Activated B cell treated with CpG ODN at 0.5 μM for 24 hours (primary cell): ENCODE data around the gene CYBA. TPM values are rescaled to one million over a fixed set of nuclear protein-coding genes. Genes with fewer than 3 reads are reported as not detected.

Experiments
- ATAC-seq: fragments of 200-7000 bp; cut with Tn5 transposase; one replicate; pipeline ENCODE4 v1.10.0; 2021; ENCODE audit warnings: low read depth, mild to moderate bottlenecking, moderate library complexity
- CTCF ChIA-PET: fragments of 350-600 bp; sonication (Branson Sonifier 250); formaldehyde crosslinking; loops from one replicate; lab custom pipeline; 2021; ENCODE audit warnings: antibody characterized with exemption; lab: Charles Lee
- POLR2A ChIA-PET: fragments of 350-600 bp; sonication (Branson Sonifier 250); formaldehyde crosslinking; loops from one replicate; lab custom pipeline; 2021; ENCODE audit warnings: antibody characterized with exemption; lab: Charles Lee
- DNase-seq: peaks from one replicate; pipeline ENCODE4 v3.0.0; 2022
- H3K27ac Mint-ChIP-seq: one replicate; pipeline ENCODE4 v1.8.0; 2020; ENCODE audit warnings: mixed read lengths
- H3K27me3 Mint-ChIP-seq: one replicate; pipeline ENCODE4 v1.8.0; 2021; ENCODE audit warnings: mixed read lengths
- H3K36me3 Mint-ChIP-seq: one replicate; pipeline ENCODE4 v1.8.0; 2021; ENCODE audit warnings: low read depth, mixed read lengths
- H3K4me1 Mint-ChIP-seq: one replicate; pipeline ENCODE4 v1.8.0; 2021; ENCODE audit warnings: mixed read lengths
- H3K4me3 Mint-ChIP-seq: one replicate; pipeline ENCODE4 v1.8.0; 2020; ENCODE audit warnings: mild to moderate bottlenecking, mixed read lengths
- H3K9me3 Mint-ChIP-seq: one replicate; pipeline ENCODE4 v1.8.0; 2020; ENCODE audit warnings: mixed read lengths
- CTCF ChIP-seq: fragments of 200-600 bp; IDR thresholded peaks from one replicate; pipeline ENCODE4 v1.8.0; 2022; ENCODE audit warnings: antibody characterized with exemption, mild to moderate bottlenecking
- intact Hi-C: fragments of 100-400 bp; cut with micrococcal nuclease; formaldehyde crosslinking; loops from one replicate; pipeline ENCODE4 v1.15.1; 2024
- total RNA-seq: library from RNA; stranded (reverse); gene quantifications from 2 replicates; pipeline ENCODE4 v1.2.3, GENCODE V29; 2022

Gene CYBA
- total RNA-seq, 1 donor from 2014 or later: 456 TPM

- DNase-seq: no peak
- Mint-ChIP-seq H3K36me3 (peaks cover 37% of the 10 kb centered on the region), H3K4me3 (no peak overlapping the region), H3K9me3 (no peaks in the 10 kb centered on the region), H3K27ac (peak overlapping the region; percentile 53), H3K27me3 (no peaks in the 10 kb centered on the region), H3K4me1 (peaks cover 83% of the 10 kb centered on the region)
- intact Hi-C loops: no loop called here
- ChIA-PET POLR2A (interaction anchor here (0.6 to 1.3 kb wide), 4 partner anchors 7 to 37 kb away, joined by 5 read pairs; partner anchors contain the start of gene MVD), CTCF (interaction anchor here (1.7 kb wide), 1 partner anchor 10 kb away, joined by 4 read pairs; no protein-coding TSS in a partner anchor)
- no peak for ATAC-seq
- TF ChIP-seq CTCF: no peak
Observed at GRCh38 chr16:88642881-88643643, 7.8 kb downstream of the CYBA start.

GRCh38 chr16:88640498-88641247 is 10.2 kb downstream of the CYBA start:
- H3K4me3 Mint-ChIP-seq: peak overlapping the region; percentile 67
- peaks cover 30% of the 10 kb centered on the region for H3K36me3 Mint-ChIP-seq
- ATAC-seq (peak; percentile 26), DNase-seq (no peak)
- ChIA-PET POLR2A (interaction anchor here (1.8 to 5.7 kb wide), 3 partner anchors 9 to 44 kb away, joined by 8 to 102 read pairs (median 9); partner anchors contain the start of genes CYBA and MVD), CTCF (no interaction called here)
- TF ChIP-seq CTCF: no peak
- H3K27me3 Mint-ChIP-seq: no peaks in the 10 kb centered on the region
- peaks cover 84% of the 10 kb centered on the region for H3K4me1 Mint-ChIP-seq
- intact Hi-C loops: loop anchor here (1.0 kb wide), 1 partner anchor 11 kb away; the partner anchor contains the start of gene CYBA
- H3K9me3 Mint-ChIP-seq: no peaks in the 10 kb centered on the region
- H3K27ac Mint-ChIP-seq: peak overlapping the region; percentile 54

GRCh38 chr16:88640039-88640495 is 10.8 kb downstream of the CYBA start:
- Mint-ChIP-seq H3K27me3 (no peaks in the 10 kb centered on the region), H3K27ac (peak overlapping the region; percentile 54), H3K4me3 (peak overlapping the region; percentile 67), H3K9me3 (no peaks in the 10 kb centered on the region), H3K36me3 (peaks cover 26% of the 10 kb centered on the region), H3K4me1 (peaks cover 84% of the 10 kb centered on the region)
- peak; percentile 5 for ATAC-seq
- intact Hi-C loops: loop anchor here (1.0 kb wide), 1 partner anchor 11 kb away; the partner anchor contains the start of gene CYBA
- TF ChIP-seq CTCF: no peak
- POLR2A ChIA-PET: interaction anchor here (0.6 to 5.7 kb wide), 4 partner anchors 9 to 49 kb away, joined by 3 to 102 read pairs (median 8); partner anchors contain the start of genes CYBA and MVD
- CTCF ChIA-PET: interaction anchor here (1.9 kb wide), 1 partner anchor 45 kb away, joined by 5 read pairs; no protein-coding TSS in a partner anchor
- no peak for DNase-seq

GRCh38 chr16:88639231-88640038 is 11.4 kb downstream of the CYBA start:
- CTCF ChIA-PET: interaction anchor here (0.8 to 1.9 kb wide), 3 partner anchors 46 to 98 kb away, joined by 3 to 5 read pairs (median 4); no protein-coding TSS in a partner anchor
- ATAC-seq: peak; percentile 25
- intact Hi-C loops: loop anchor here (1.0 to 10.0 kb wide), 4 partner anchors 12 to 1255 kb away; partner anchors contain the start of genes CYBA, FBXO31, PIEZO1 and ZNF778

More at GRCh38 chr16:88639231-88640038, 11.4 kb downstream of the CYBA start:
- peak; percentile 40 for DNase-seq
- peak overlapping the region; percentile 54 for H3K27ac Mint-ChIP-seq
- H3K36me3 Mint-ChIP-seq: peaks cover 19% of the 10 kb centered on the region
- H3K4me3 Mint-ChIP-seq: no peak overlapping the region
- H3K4me1 Mint-ChIP-seq: peaks cover 80% of the 10 kb centered on the region
- H3K27me3 Mint-ChIP-seq: no peaks in the 10 kb centered on the region
- H3K9me3 Mint-ChIP-seq: no peaks in the 10 kb centered on the region
- TF ChIP-seq CTCF: no peak
- POLR2A ChIA-PET: interaction anchor here (0.6 to 5.7 kb wide), 6 partner anchors 10 to 61 kb away, joined by 3 to 102 read pairs (median 6); partner anchors contain the start of genes CYBA and MVD
